SU-DHL-6 (cell line): ENCODE results near the gene COL5A1.

ENCODE experiments used
- EZH2phosphoT487 ChIP-seq: fragments of 200-600 bp; sonication (generic), shearing (Covaris generic); conservative IDR thresholded peaks from 2 replicates; pipeline ENCODE4 v1.6.1; 2018; ENCODE audit warnings: mild to moderate bottlenecking, antibody characterized with exemption, low read length, moderate library complexity, mixed read lengths
- TF ChIP-seq, protein P1 (sequence below): fragments of 200-600 bp; sonication (generic); IDR thresholded peaks from one replicate; pipeline ENCODE4 v1.5.1; 2017; ENCODE audit warnings: antibody characterized with exemption, mild to moderate bottlenecking, low read length, moderate library complexity; ENCODE audit not compliant: insufficient read depth, poor library complexity, severe bottlenecking

GRCh38 chr9:134706522-134706921 is 64.9 kb downstream of the COL5A1 start:
- TF ChIP-seq, protein P1, sequence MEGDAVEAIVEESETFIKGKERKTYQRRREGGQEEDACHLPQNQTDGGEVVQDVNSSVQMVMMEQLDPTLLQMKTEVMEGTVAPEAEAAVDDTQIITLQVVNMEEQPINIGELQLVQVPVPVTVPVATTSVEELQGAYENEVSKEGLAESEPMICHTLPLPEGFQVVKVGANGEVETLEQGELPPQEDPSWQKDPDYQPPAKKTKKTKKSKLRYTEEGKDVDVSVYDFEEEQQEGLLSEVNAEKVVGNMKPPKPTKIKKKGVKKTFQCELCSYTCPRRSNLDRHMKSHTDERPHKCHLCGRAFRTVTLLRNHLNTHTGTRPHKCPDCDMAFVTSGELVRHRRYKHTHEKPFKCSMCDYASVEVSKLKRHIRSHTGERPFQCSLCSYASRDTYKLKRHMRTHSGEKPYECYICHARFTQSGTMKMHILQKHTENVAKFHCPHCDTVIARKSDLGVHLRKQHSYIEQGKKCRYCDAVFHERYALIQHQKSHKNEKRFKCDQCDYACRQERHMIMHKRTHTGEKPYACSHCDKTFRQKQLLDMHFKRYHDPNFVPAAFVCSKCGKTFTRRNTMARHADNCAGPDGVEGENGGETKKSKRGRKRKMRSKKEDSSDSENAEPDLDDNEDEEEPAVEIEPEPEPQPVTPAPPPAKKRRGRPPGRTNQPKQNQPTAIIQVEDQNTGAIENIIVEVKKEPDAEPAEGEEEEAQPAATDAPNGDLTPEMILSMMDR: no peak
- no peak for TF ChIP-seq EZH2phosphoT487
